GM21825 (cell line): ENCODE results near the gene RAB43.
"Not testable (repeated sequence)": the region's sequence is repeated elsewhere in the genome, so short reads cannot be mapped to it uniquely, and the experiment has no call there.

Experiments used
- ATAC-seq: cut with Tn5 transposase; IDR thresholded peaks from one replicate; pipeline ENCODE4 v1.9.1; 2021; ENCODE audit warnings: mild to moderate bottlenecking, moderate library complexity; ENCODE audit not compliant: unreplicated experiment

RAB43 gene

GRCh38 chr3:129122412-129123011 is 908 bp upstream of the RAB43 start:
- ATAC-seq = no peak

- ATAC-seq = no peak
These were observed 400 bp downstream of the RAB43 start for GRCh38 chr3:129121016-129121791.

GRCh38 chr3:129120254-129121004 is 1.2 kb downstream of the RAB43 start:
- peak; percentile 66 for ATAC-seq

- no peak for ATAC-seq
These were observed 2.1 kb downstream of the RAB43 start for GRCh38 chr3:129119365-129120100.

- no peak for ATAC-seq
These were observed 2.9 kb downstream of the RAB43 start for GRCh38 chr3:129118745-129119144.

GRCh38 chr3:129117134-129117533 is 4.5 kb downstream of the RAB43 start:
- ATAC-seq = no peak

- no peak for ATAC-seq
These were observed 5.1 kb downstream of the RAB43 start for GRCh38 chr3:129116482-129116946.

- no peak for ATAC-seq
These were observed 7.1 kb downstream of the RAB43 start for GRCh38 chr3:129114455-129114854.

- no peak for ATAC-seq
These were observed 9.1 kb downstream of the RAB43 start for GRCh38 chr3:129112308-129113052.

- not testable (repeated sequence) for ATAC-seq
These were observed 10.4 kb downstream of the RAB43 start for GRCh38 chr3:129111076-129111780.

GRCh38 chr3:129107793-129108192 is 13.8 kb downstream of the RAB43 start:
- no peak for ATAC-seq

GRCh38 chr3:129106866-129107565 is 14.6 kb downstream of the RAB43 start:
- ATAC-seq = no peak

- ATAC-seq = no peak
These were observed 15.3 kb downstream of the RAB43 start for GRCh38 chr3:129106320-129106719.

GRCh38 chr3:129105862-129106261 is 15.7 kb downstream of the RAB43 start:
- ATAC-seq = no peak

- ATAC-seq = no peak
These were observed 17.0 kb downstream of the RAB43 start for GRCh38 chr3:129104498-129105079.

- no peak for ATAC-seq
These were observed 17.6 kb downstream of the RAB43 start for GRCh38 chr3:129104051-129104450.

GRCh38 chr3:129103296-129103695 is 18.3 kb downstream of the RAB43 start:
- ATAC-seq = no peak

- no peak for ATAC-seq
These were observed 20.1 kb downstream of the RAB43 start for GRCh38 chr3:129101370-129102138.
